EH (cell line): ENCODE results near the gene MIER2.
"Not testable (repeated sequence)": the region's sequence is repeated elsewhere in the genome, so short reads cannot be mapped to it uniquely, and the experiment has no call there.

Experiments used
- DNase-seq: peaks from one replicate; pipeline ENCODE4 v3.0.0-alpha.2; 2015; ENCODE audit warnings: low read depth

The MIER2 gene

GRCh38 chr19:344625-345319 lies at the start of gene MIER2:
TSS of gene MIER2 (minus strand) at chr19:344796. CDS start at chr19:344782, 14 bp downstream.
- peak; percentile 75 for DNase-seq

GRCh38 chr19:393560-393959 lies 49.0 kb upstream of the MIER2 start:
- not testable (repeated sequence) for DNase-seq

GRCh38 chr19:392375-392970 lies 47.9 kb upstream of the MIER2 start:
- no peak for DNase-seq

- DNase-seq, result no peak
Measured at GRCh38 chr19:391726-392374, 47.3 kb upstream of the MIER2 start.

GRCh38 chr19:391207-391557 lies 46.6 kb upstream of the MIER2 start:
- DNase-seq, result no peak

- no peak for DNase-seq
Measured at GRCh38 chr19:390386-391206, 46.0 kb upstream of the MIER2 start.

GRCh38 chr19:389935-390289 lies 45.3 kb upstream of the MIER2 start:
- no peak for DNase-seq

GRCh38 chr19:389255-389934 lies 44.8 kb upstream of the MIER2 start:
- DNase-seq, result no peak

GRCh38 chr19:388691-389090 lies 44.1 kb upstream of the MIER2 start:
- no peak for DNase-seq

- DNase-seq, result no peak
Measured at GRCh38 chr19:387777-388176, 43.2 kb upstream of the MIER2 start.

- DNase-seq, result not testable (repeated sequence)
Measured at GRCh38 chr19:386632-387301, 42.2 kb upstream of the MIER2 start.

- DNase-seq, result not testable (repeated sequence)
Measured at GRCh38 chr19:386189-386588, 41.6 kb upstream of the MIER2 start.

GRCh38 chr19:384799-385169 lies 40.2 kb upstream of the MIER2 start:
- no peak for DNase-seq

GRCh38 chr19:383922-384798 lies 39.6 kb upstream of the MIER2 start:
- no peak for DNase-seq

GRCh38 chr19:383040-383439 lies 38.4 kb upstream of the MIER2 start:
- no peak for DNase-seq

- peak; percentile 64 for DNase-seq
Measured at GRCh38 chr19:382578-382977, 38.0 kb upstream of the MIER2 start.

- DNase-seq, result not testable (repeated sequence)
Measured at GRCh38 chr19:381901-382300, 37.3 kb upstream of the MIER2 start.

- not testable (repeated sequence) for DNase-seq
Measured at GRCh38 chr19:380618-381219, 36.1 kb upstream of the MIER2 start.

GRCh38 chr19:379796-380195 lies 35.2 kb upstream of the MIER2 start:
- DNase-seq, result no peak

GRCh38 chr19:378706-379105 lies 34.1 kb upstream of the MIER2 start:
- DNase-seq, result no peak
